AG04449 (cell line): ENCODE results near the gene CD46.

Experiments used
- CTCF ChIA-PET: fragments of 350-600 bp; formaldehyde crosslinking; extraction: SDS; loops from one replicate; lab custom pipeline; 2021; ENCODE audit warnings: antibody characterized with exemption; lab: Yijun Ruan, JAX
- POLR2A ChIA-PET: fragments of 400-600, 350-600 bp; formaldehyde crosslinking; extraction: SDS; loops from one replicate; lab custom pipeline; 2020; ENCODE audit warnings: antibody characterized with exemption, inconsistent platforms; lab: Yijun Ruan, JAX
- DNase-seq: peaks from one replicate; pipeline ENCODE4 v3.0.0-alpha.2; 2010; ENCODE audit warnings: low read depth, low spot score
- H3K4me3 ChIP-seq: 2 replicates; pipeline ENCODE4 v1.5.1; 2011; ENCODE audit warnings: low read depth, mild to moderate bottlenecking, control low read depth, low read length
- TF ChIP-seq, protein P1 (sequence below): IDR thresholded peaks from one replicate; pipeline ENCODE4 v1.5.1; 2011; ENCODE audit warnings: mild to moderate bottlenecking, moderate library complexity, low read length, control low read depth, inconsistent platforms; ENCODE audit not compliant: insufficient read depth; ENCODE audit errors: missing control alignments

The CD46 gene

DNA sequence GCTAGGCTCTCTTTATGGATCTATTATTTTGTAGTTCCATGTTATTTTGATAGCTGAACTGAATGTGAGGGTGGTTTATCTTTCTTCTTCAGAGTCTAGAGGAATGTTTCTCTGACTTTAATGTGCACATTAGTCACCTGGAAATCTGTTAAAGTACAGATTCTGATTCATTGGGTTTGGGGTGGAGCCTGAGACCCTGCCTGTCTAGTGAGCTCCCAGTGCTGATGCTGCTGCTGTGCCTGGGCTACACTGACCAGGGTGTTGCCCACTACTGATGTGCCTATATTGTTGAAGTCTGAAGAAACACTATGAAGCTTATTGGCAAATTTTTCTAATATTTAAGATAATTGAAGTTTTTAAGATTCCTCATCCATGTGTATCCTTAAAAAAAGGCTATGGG lies 35.9 kb downstream of the CD46 start:
- DNase-seq: no peak
- TF ChIP-seq, protein P1, sequence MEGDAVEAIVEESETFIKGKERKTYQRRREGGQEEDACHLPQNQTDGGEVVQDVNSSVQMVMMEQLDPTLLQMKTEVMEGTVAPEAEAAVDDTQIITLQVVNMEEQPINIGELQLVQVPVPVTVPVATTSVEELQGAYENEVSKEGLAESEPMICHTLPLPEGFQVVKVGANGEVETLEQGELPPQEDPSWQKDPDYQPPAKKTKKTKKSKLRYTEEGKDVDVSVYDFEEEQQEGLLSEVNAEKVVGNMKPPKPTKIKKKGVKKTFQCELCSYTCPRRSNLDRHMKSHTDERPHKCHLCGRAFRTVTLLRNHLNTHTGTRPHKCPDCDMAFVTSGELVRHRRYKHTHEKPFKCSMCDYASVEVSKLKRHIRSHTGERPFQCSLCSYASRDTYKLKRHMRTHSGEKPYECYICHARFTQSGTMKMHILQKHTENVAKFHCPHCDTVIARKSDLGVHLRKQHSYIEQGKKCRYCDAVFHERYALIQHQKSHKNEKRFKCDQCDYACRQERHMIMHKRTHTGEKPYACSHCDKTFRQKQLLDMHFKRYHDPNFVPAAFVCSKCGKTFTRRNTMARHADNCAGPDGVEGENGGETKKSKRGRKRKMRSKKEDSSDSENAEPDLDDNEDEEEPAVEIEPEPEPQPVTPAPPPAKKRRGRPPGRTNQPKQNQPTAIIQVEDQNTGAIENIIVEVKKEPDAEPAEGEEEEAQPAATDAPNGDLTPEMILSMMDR: no peak
- ChIA-PET CTCF (interaction anchor here (1.1 to 5.5 kb wide), 2 partner anchors 9 to 288 kb away, joined by 5 to 63 read pairs; no protein-coding TSS in a partner anchor), POLR2A (interaction anchor here (0.9 to 1.0 kb wide), 2 partner anchors 9 to 36 kb away, joined by 3 read pairs; partner anchors contain the start of gene CD46)
- H3K4me3 ChIP-seq: no peak overlapping the region

DNA sequence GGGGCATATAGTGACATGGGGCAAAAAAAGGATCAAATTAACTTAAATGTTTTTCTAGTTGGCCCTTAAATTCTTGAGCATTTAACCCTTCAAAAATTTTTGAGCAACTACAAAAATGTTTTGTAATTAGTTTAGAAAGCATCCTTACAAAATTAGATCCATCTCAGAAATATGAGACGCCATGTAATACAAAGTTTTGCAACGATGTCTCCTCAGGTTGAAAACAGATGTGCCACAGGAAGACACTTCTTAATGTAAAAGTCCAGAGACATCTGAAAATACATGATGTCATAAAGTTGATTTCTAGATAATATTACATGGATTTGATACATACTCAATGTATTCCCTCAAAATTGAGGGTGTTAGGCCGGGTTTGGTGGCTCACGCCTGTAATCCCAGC lies 37.5 kb downstream of the CD46 start:
- TF ChIP-seq, protein P1: no peak
- POLR2A ChIA-PET: no interaction called here
- CTCF ChIA-PET: interaction anchor here (0.8 to 5.5 kb wide), 2 partner anchors 8 kb away, joined by 3 to 63 read pairs; no protein-coding TSS in a partner anchor
- DNase-seq: no peak
- H3K4me3 ChIP-seq: no peak overlapping the region

DNA sequence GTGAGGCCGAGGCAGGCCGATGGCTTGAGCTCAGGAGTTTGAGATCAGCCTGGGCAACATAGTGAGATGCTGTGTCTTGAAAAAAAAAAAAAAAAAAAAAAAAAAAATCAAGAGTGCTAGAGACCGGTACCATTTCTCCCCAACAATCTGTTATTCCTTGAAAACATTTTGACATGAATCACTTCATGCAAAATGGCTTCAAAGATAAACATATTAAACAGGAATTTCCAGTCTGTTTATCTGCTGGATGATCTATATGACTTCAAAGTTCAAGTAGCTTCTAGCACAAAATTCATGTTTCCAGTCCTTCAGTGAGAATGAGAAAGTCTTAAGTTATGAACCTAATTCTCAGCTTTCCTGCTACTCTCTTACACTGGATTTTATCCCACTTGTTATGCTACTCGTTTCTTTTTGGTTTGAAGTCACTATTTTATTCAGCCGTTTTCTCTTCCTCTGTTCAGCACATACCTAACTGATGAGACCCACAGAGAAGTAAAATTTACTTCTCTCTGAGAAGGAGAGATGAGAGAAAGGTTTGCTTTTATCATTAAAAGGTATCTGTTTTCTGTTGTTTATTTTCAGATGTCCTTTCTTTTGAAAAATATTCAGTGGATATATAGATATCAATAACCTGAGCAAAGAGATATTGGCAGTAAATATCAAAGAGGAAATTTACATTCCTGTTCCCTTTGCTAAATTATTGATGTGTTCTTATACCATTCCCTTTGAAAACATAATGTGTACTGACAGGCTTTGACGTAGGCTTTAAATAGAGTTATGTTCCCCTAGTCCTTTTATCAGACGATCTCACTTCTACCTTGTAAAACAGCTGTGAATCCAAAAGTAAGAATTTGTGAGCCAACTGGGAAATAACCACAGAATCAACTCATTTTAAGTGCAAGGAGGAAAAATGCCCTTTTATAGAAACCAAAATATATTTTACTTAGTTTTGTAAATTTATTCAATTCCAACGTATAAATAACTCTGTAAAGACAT lies 38.2 kb downstream of the CD46 start:
- DNase-seq: no peak
- ChIA-PET CTCF (interaction anchor here (0.6 to 1.0 kb wide), 3 partner anchors 8 to 92 kb away, joined by 3 read pairs; no protein-coding TSS in a partner anchor), POLR2A (no interaction called here)
- no peak overlapping the region for H3K4me3 ChIP-seq
- TF ChIP-seq, protein P1: no peak

DNA sequence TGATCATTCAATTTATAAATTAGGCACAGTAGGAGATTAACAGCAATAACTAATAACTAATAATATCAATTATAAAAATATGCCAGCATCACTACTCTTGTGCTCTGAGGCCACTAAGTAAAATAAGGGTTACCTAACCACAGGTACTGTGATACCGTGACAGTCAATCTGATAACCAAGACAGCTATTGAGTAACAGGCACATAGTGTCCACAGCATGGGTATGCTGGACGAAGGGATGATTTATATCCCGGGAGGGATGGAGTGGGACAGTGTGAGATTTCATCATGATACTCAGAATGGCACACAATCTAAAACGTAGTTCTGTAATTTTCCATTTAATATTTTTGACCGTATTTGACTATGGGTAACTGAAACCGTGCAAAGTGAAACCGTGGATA lies 39.4 kb downstream of the CD46 start:
- ChIA-PET CTCF (interaction anchor here (0.9 to 1.3 kb wide), 3 partner anchors 9 to 137 kb away, joined by 3 read pairs; no protein-coding TSS in a partner anchor), POLR2A (no interaction called here)
- no peak for DNase-seq
- no peak overlapping the region for H3K4me3 ChIP-seq
- TF ChIP-seq, protein P1: no peak

DNA sequence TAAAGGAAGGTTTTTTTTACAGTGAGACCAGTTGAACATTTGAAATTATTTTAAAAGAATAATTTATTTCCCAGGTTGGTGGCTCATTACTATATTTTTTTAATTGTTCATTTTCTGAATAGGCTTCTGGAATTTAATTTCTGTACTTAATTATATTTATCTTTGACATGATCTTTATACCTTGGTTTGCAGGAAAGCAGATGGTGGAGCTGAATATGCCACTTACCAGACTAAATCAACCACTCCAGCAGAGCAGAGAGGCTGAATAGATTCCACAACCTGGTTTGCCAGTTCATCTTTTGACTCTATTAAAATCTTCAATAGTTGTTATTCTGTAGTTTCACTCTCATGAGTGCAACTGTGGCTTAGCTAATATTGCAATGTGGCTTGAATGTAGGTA lies 41.5 kb downstream of the CD46 start:
- H3K4me3 ChIP-seq: no peak overlapping the region
- no peak for DNase-seq
- POLR2A ChIA-PET: no interaction called here
- CTCF ChIA-PET: interaction anchor here (1.6 kb wide), 1 partner anchor 19 kb away, joined by 3 read pairs; no protein-coding TSS in a partner anchor
- TF ChIP-seq, protein P1: no peak

DNA sequence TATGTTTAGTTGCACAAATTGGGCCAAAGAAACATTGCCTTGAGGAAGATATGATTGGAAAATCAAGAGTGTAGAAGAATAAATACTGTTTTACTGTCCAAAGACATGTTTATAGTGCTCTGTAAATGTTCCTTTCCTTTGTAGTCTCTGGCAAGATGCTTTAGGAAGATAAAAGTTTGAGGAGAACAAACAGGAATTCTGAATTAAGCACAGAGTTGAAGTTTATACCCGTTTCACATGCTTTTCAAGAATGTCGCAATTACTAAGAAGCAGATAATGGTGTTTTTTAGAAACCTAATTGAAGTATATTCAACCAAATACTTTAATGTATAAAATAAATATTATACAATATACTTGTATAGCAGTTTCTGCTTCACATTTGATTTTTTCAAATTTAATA lies 43.0 kb downstream of the CD46 start:
- no peak for DNase-seq
- H3K4me3 ChIP-seq: no peak overlapping the region
- CTCF ChIA-PET: interaction anchor here (1.5 to 5.6 kb wide), 2 partner anchors 8 to 74 kb away, joined by 9 to 63 read pairs; no protein-coding TSS in a partner anchor
- TF ChIP-seq, protein P1: no peak
- POLR2A ChIA-PET: no interaction called here
